Aorta (tissue), 5 donors: ENCODE measurements around the gene HOXD13. TPM values are rescaled to one million over a fixed set of nuclear protein-coding genes. Genes with fewer than 3 reads are reported as not detected.
A peak's percentile ranks its signal among the peaks of the same experiment; 100 is the strongest.

Source experiments
- ATAC-seq: fragments of 200-7000 bp; cut with Tn5 transposase; one replicate; pipeline ENCODE4 v1.9.1; 2022; ENCODE audit warnings: moderate library complexity; ENCODE audit not compliant: low FRiP score
- DNase-seq, 2 donors: peaks; one replicate each; pipeline ENCODE4 v3.0.0-alpha.2; 2020
- H3K27ac ChIP-seq, 2 donors: one replicate each; pipeline ENCODE4 v1.5.1; 2013; ENCODE audit warnings: low read length in 2 of 2, mild to moderate bottlenecking in 2 of 2, moderate library complexity in 2 of 2, control low read depth in 1 of 2, inconsistent platforms in 1 of 2, low read depth in 1 of 2
- H3K27me3 ChIP-seq, 2 donors: one replicate each; pipeline ENCODE4 v1.6.1; 2013; ENCODE audit warnings: control low read depth in 1 of 2, low read length in 1 of 2, mild to moderate bottlenecking in 1 of 2, moderate library complexity in 1 of 2; ENCODE audit not compliant: insufficient read depth in 2 of 2, control insufficient read depth in 1 of 2
- H3K36me3 ChIP-seq, 2 donors: one replicate each; pipeline ENCODE4 v1.6.1; 2013; ENCODE audit warnings: control low read depth in 1 of 2, low read length in 1 of 2, mild to moderate bottlenecking in 1 of 2; ENCODE audit not compliant: insufficient read depth in 2 of 2, control insufficient read depth in 1 of 2
- H3K4me1 ChIP-seq, 2 donors: one replicate each; pipeline ENCODE4 v1.6.1; 2013; ENCODE audit warnings: low read length in 2 of 2, control low read depth in 1 of 2, mild to moderate bottlenecking in 1 of 2, moderate library complexity in 1 of 2; ENCODE audit not compliant: insufficient read depth in 2 of 2, control insufficient read depth in 1 of 2
- H3K4me3 ChIP-seq, 2 donors: one replicate each; pipeline ENCODE4 v1.5.1; 2013; ENCODE audit warnings: low read length in 2 of 2, control low read depth in 1 of 2, mild to moderate bottlenecking in 1 of 2
- H3K9me3 ChIP-seq: one replicate; pipeline ENCODE4 v1.6.1; 2013; ENCODE audit warnings: mild to moderate bottlenecking, low read length; ENCODE audit not compliant: control insufficient read depth
- WGBS, 2 donors: extraction: QIAGEN DNeasy Blood & Tissue Kit; methylation state at CpG; one replicate each; pipeline ENCODE4 v1.1.7; 2013; 5-methylcytosine and 5-hydroxymethylcytosine counted together
- intact Hi-C, 2 donors: fragments of 100-400 bp; cut with DNase I; formaldehyde crosslinking; loops; one replicate each; pipeline versions ENCODE4 v1.14.2 to v1.15.0; 2022
- polyA plus RNA-seq, 2 donors: library from polyadenylated mRNA; stranded (reverse); fragments of 200-250 nt; gene quantifications; one replicate each; pipeline ENCODE4 v1.2.3, GENCODE V29; 2013
- total RNA-seq, 2 donors: library from RNA; stranded (reverse); fragmentation: NEBNext Ultra II Directional; extraction: Animal tissue kit (Norgen Biotek cat#: 25700); gene quantifications; one replicate each; pipeline ENCODE4 v1.2.1, GENCODE V29; 2021
- donor health status: healthy with polysubstance abuse.
- donor health status: Bipolar disorder and iron deficiency.
- donor health status: DM: no; HTN: no; CAD: no.
- donor health status: DM: no; HTN: no; CAD: no.
- donor health status: DM: yes; HTN: yes; CAD: no.

Gene HOXD13
- total and polyA plus RNA-seq, 4 donors: not detected

GRCh38 chr2:176101842-176102241, 9.3 kb downstream of the HOXD13 start:
- no peak for ATAC-seq
- Histone ChIP-seq H3K36me3 (no peaks in the 10 kb centered on the region), H3K27ac (no peak overlapping the region), H3K9me3 (no peaks in the 10 kb centered on the region), H3K27me3 (peaks cover 0 to 5% of the 10 kb centered on the region in 2 donors), H3K4me3 (no peak overlapping the region), H3K4me1 (no peaks in the 10 kb centered on the region)
- 83% methylated on average over 5 of the region's 5 CpGs for WGBS, 2 donors
- intact Hi-C loops: no loop called here
- DNase-seq: peak in 1 of 2 donors; percentile 8

DNA sequence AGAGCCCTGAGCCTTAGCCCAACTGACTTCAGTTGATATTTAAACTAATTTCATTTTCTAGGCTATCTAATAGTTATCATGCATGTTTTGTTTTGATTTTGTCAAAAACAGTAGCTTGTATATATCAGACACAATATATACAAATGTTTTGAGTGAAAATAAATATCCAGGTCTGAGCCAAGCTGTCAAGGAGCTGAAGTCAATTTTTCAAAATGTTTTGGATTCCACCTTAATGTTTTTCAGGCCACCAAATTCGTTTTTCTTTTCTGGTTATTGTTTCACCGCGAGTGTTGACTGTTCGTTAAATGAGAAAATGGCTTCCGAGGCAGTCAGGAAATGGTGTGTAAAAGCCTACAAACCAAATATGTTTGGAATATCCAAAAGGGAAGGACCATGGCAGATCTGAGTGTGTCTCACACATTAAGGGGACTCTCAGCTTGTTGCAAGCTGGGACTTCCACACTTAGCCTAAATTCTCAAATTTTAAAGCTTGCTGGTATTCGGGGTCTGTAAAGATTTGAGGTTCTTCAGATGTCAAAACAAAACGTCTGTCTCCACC, 9.9 kb downstream of the HOXD13 start:
- 60 to 62% methylated on average over 7 of the region's 7 CpGs for WGBS, 2 donors
- intact Hi-C loops: no loop called here
- DNase-seq (no peak), ATAC-seq (no peak)
- Histone ChIP-seq H3K4me1 (no peaks in the 10 kb centered on the region), H3K9me3 (no peaks in the 10 kb centered on the region), H3K27ac (no peak overlapping the region), H3K36me3 (no peaks in the 10 kb centered on the region), H3K27me3 (peaks cover 0 to 7% of the 10 kb centered on the region in 2 donors), H3K4me3 (no peak overlapping the region)

- Histone ChIP-seq H3K4me3 (no peak overlapping the region), H3K27me3 (peaks cover 0 to 7% of the 10 kb centered on the region in 2 donors), H3K9me3 (no peaks in the 10 kb centered on the region), H3K4me1 (no peaks in the 10 kb centered on the region), H3K27ac (no peak overlapping the region), H3K36me3 (no peaks in the 10 kb centered on the region)
- ATAC-seq (no peak), DNase-seq (no peak)
- intact Hi-C loops: no loop called here
- 73 to 76% methylated on average over 7 of the region's 7 CpGs for WGBS, 2 donors
Observed at GRCh38 chr2:176103194-176103593, 10.7 kb downstream of the HOXD13 start.

GRCh38 chr2:176103742-176104315, 11.3 kb downstream of the HOXD13 start:
- DNase-seq (peak in 1 of 2 donors; percentile 17), ATAC-seq (no peak)
- H3K9me3 ChIP-seq: no peaks in the 10 kb centered on the region
- no peaks in the 10 kb centered on the region for H3K36me3 ChIP-seq
- no peak overlapping the region for H3K4me3 ChIP-seq
- no peaks in the 10 kb centered on the region for H3K4me1 ChIP-seq
- no peak overlapping the region for H3K27ac ChIP-seq
- 20 to 22% methylated on average over 17 of the region's 17 CpGs for WGBS, 2 donors
- H3K27me3 ChIP-seq: peaks cover 0 to 7% of the 10 kb centered on the region in 2 donors
- intact Hi-C loops: no loop called here

- intact Hi-C loops: no loop called here
- DNase-seq: peak in 1 of 2 donors; percentile 35
- H3K36me3 ChIP-seq: no peaks in the 10 kb centered on the region
- no peak overlapping the region for H3K27ac ChIP-seq
- H3K9me3 ChIP-seq: no peaks in the 10 kb centered on the region
- no peaks in the 10 kb centered on the region for H3K4me1 ChIP-seq
- 5 to 6% methylated on average over 54 to 56 of the region's 56 CpGs for WGBS, 2 donors
- H3K27me3 ChIP-seq: peaks cover 0 to 7% of the 10 kb centered on the region in 2 donors
- no peak overlapping the region for H3K4me3 ChIP-seq
- peak; percentile 22 for ATAC-seq
Observed at GRCh38 chr2:176104316-176105077, 12.0 kb downstream of the HOXD13 start.

DNA sequence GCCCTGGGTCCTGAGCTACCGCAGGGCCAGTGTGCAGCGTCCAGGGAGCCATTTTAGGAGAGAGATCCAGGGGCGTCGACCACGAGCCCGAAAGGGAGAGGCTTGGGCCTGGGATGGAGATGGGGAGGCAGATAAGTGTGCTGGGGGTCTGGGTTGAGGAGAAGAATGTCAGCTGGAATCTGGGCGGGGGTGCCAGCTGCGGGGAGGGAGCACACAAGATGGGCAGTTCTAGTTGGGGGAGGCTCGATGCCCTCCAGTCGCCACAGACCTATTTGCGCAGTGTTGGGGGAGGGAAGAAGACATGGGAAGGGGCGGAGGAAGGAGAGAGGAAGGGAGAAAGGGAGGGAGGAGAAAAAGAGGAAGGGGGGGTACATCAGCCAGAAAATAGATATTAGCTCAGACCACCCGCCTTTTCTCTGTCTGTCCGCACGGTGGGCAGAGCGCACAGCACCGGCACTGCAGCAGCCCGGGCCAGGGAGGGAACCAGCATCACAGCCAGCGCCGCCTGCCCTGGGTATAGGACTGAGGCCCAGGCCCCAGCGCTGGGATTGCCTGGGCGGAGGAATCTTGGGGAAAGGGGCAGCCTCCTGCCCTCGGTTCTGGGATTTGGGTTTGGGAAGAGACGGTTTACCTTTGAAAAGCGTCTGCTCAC, 12.7 kb downstream of the HOXD13 start:
- Histone ChIP-seq H3K27me3 (peaks cover 0 to 7% of the 10 kb centered on the region in 2 donors), H3K4me1 (no peaks in the 10 kb centered on the region), H3K9me3 (no peaks in the 10 kb centered on the region), H3K36me3 (no peaks in the 10 kb centered on the region), H3K4me3 (no peak overlapping the region), H3K27ac (no peak overlapping the region)
- DNase-seq (peak in 1 of 2 donors; percentile 43), ATAC-seq (no peak)
- intact Hi-C loops: no loop called here
- 11 to 13% methylated on average over 25 of the region's 25 CpGs for WGBS, 2 donors

DNA sequence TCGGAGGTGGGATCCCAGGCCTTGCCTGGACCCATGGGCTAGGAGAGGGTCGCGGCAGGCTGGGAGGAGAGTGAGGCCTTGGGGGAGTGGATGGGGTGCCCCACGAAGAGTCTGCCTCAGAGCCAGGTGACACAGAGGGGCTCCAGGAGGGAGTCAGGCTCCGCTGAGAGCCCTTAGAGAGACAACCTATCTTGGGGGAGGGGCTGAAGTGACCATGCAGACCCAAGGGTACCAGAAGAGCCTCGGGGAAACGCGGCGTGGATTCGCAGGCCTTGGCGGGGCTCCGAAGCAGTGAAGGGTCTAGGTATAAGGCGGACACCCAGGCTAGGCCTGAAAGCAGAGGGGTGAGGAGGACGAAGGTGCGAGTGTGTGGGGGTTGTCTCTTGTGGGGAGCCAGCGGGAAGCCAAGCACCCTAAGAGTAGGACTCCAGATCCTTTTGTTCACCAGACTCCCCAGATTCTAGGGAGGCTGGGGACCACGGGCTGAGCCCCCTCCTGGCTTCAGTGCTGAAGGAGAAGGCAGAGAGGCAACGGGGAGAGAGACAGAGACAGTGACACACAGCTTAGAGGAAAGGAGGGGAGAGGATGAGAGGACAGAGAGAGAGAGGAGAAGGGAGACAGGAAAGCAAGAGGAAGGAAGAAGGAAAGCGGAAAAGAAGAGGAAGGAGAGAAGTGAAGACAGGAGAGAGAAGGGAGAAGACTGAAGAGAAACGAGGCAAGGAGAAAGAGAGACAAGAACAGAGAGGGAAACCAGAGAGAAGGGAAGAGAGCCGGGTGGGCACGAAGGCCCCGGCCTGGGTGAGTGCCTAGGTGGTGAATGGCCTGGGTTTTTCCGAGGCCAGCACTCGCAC, 13.4 kb downstream of the HOXD13 start:
- peak in 1 of 2 donors; percentile 24 for DNase-seq
- Histone ChIP-seq H3K4me3 (no peak overlapping the region), H3K9me3 (no peaks in the 10 kb centered on the region), H3K4me1 (no peaks in the 10 kb centered on the region), H3K36me3 (no peaks in the 10 kb centered on the region), H3K27ac (no peak overlapping the region), H3K27me3 (peaks cover 0 to 7% of the 10 kb centered on the region in 2 donors)
- 21 to 24% methylated on average over 25 of the region's 25 CpGs for WGBS, 2 donors
- intact Hi-C loops: no loop called here
- peak; percentile 3 for ATAC-seq
